GM23248 (cell line): ENCODE results near the gene CTR9. TPM values are rescaled to one million over a fixed set of nuclear protein-coding genes. Genes with fewer than 3 reads are reported as not detected.

Experiments used
- DNase-seq: peaks from one replicate; pipeline ENCODE4 v3.0.0-alpha.2; 2015
- H2AFZ ChIP-seq: fragments of 200-600 bp; sonication (generic); 2 replicates; pipeline ENCODE4 v1.6.1; 2016; ENCODE audit warnings: antibody characterized with exemption
- H3F3A ChIP-seq: fragments of 200-600 bp; sonication (generic); 2 replicates; pipeline ENCODE4 v1.6.1; 2016; ENCODE audit warnings: mild to moderate bottlenecking, antibody characterized with exemption, mixed run types; ENCODE audit not compliant: insufficient read depth
- H3K27ac ChIP-seq: fragments of 200-600 bp; sonication (generic); 2 replicates; pipeline ENCODE4 v1.5.1; 2016; ENCODE audit warnings: mild to moderate bottlenecking
- H3K27me3 ChIP-seq: fragments of 200-600 bp; sonication (generic); replicated peaks from 2 replicates; pipeline ENCODE4 v1.6.1; 2016; ENCODE audit warnings: mild to moderate bottlenecking; ENCODE audit not compliant: insufficient read depth
- H3K36me3 ChIP-seq: fragments of 200-600 bp; sonication (generic); 2 replicates; pipeline ENCODE4 v1.6.1; 2016; ENCODE audit warnings: low read depth, mild to moderate bottlenecking
- H3K4me1 ChIP-seq: fragments of 200-600 bp; sonication (generic); 2 replicates; pipeline ENCODE4 v1.6.1; 2016; ENCODE audit warnings: mild to moderate bottlenecking; ENCODE audit not compliant: insufficient read depth
- H3K4me2 ChIP-seq: fragments of 200-600 bp; sonication (generic); one replicate; pipeline ENCODE4 v1.6.1; 2016; ENCODE audit warnings: mild to moderate bottlenecking; ENCODE audit not compliant: unreplicated experiment
- H3K4me3 ChIP-seq: fragments of 200-600 bp; sonication (generic); 2 replicates; pipeline ENCODE4 v1.5.1; 2016; ENCODE audit warnings: mild to moderate bottlenecking
- H3K79me2 ChIP-seq: fragments of 200-600 bp; sonication (generic); 2 replicates; pipeline ENCODE4 v1.6.1; 2016; ENCODE audit warnings: mild to moderate bottlenecking; ENCODE audit not compliant: insufficient read depth
- H3K9ac ChIP-seq: fragments of 200-600 bp; sonication (generic); 2 replicates; pipeline ENCODE4 v1.6.1; 2016; ENCODE audit warnings: mild to moderate bottlenecking
- H3K9me2 ChIP-seq: fragments of 200-600 bp; sonication (generic); 2 replicates; pipeline ENCODE4 v1.6.1; 2016; ENCODE audit warnings: mixed run types, mild to moderate bottlenecking, moderate library complexity; ENCODE audit not compliant: insufficient read depth
- H3K9me3 ChIP-seq: fragments of 200-600 bp; sonication (generic); one replicate; pipeline ENCODE4 v1.6.1; 2017; ENCODE audit warnings: low read depth
- H4K20me1 ChIP-seq: fragments of 200-600 bp; sonication (generic); 2 replicates; pipeline ENCODE4 v1.6.0; 2016; ENCODE audit not compliant: insufficient read depth
- EZH2 ChIP-seq: fragments of 200-600 bp; sonication (generic); IDR thresholded peaks from 2 replicates; pipeline ENCODE4 v1.6.1; 2018; ENCODE audit warnings: antibody characterized with exemption, mild to moderate bottlenecking; ENCODE audit not compliant: insufficient read depth, poor library complexity, severe bottlenecking
- EZH2phosphoT487 ChIP-seq: fragments of 200-600 bp; sonication (generic); IDR thresholded peaks from 2 replicates; pipeline ENCODE4 v1.6.1; 2018; ENCODE audit warnings: antibody characterized with exemption, moderate library complexity, mild to moderate bottlenecking, low read depth; ENCODE audit not compliant: insufficient read depth
- WGBS, 2 experiments: methylation state at CpG; one replicate each; pipeline ENCODE4 v1.1.6; 2015 to 2017; ENCODE audit warnings: low lambda C conversion rate in 2 of 2, low coverage in 1 of 2; ENCODE audit errors: missing lambda C conversion rate in 2 of 2; 5-methylcytosine and 5-hydroxymethylcytosine counted together
- in situ Hi-C: fragments of 300-500 bp; cut with MboI; formaldehyde crosslinking; loops from 2 replicates; pipeline ENCODE4 v1.15.0; 2020
- polyA plus RNA-seq: library from polyadenylated mRNA; unstranded; fragments of >200 nt; fragmentation: Nextera tagmentation; extraction: Ambion mirVana; gene quantifications from 2 replicates; pipeline ENCODE4 v1.2.1, GENCODE V29; 2016
- total RNA-seq: library from RNA; depleted of rRNA; stranded (reverse); fragments of >200 nt; shearing (Covaris generic); gene quantifications from 2 replicates; pipeline ENCODE4 v1.2.3, GENCODE V29; 2014

CTR9 gene
- total and polyA plus RNA-seq, 2 experiments from 2014 or later = 20.2 to 32.3 TPM

DNA sequence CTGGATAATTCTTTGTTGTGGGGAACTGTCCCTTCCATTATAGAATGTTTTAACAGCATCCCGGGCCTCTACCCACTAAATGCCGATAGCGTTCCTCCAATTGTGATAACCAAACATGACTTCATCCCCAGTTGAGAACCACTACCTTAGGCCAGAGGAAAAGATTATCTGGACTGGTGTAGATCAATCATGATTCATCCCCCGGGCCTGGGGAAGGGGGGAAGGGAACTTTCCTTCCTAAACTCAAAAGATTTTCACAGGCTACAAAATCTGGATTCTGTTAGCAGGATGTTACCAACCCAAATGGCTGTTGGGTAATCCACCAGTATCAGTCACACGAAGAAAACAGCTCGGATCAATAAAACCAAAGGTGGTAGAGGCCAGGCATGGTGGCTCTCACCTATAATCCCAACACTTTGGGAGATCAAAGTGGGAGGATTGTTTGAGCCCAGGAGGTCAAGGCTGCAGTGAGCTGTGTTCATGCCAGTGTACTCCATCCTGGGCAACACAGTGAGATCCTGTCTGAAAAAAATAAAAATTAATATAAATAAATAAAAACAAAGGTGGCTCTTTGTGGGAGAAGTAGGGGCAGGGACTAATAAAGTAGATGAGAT, 10.1 kb downstream of the CTR9 start:
- Histone ChIP-seq H3F3A (no peaks in the 10 kb centered on the region), H3K27me3 (no peaks in the 10 kb centered on the region), H3K27ac (no peak overlapping the region), H2AFZ (no peak overlapping the region), H3K4me1 (no peaks in the 10 kb centered on the region), H3K9ac (no peak overlapping the region), H3K4me3 (no peak overlapping the region), H3K9me3 (no peaks in the 10 kb centered on the region), H4K20me1 (no peaks in the 10 kb centered on the region), H3K4me2 (no peak overlapping the region), H3K36me3 (peaks cover 73% of the 10 kb centered on the region), H3K79me2 (peaks cover 1% of the 10 kb centered on the region; the same call in 1 of the 2 replicates), H3K9me2 (no peaks in the 10 kb centered on the region)
- WGBS, 2 experiments = 72 to 73% methylated on average over 6 of the region's 6 CpGs
- no peak for TF ChIP-seq EZH2phosphoT487
- no peak for TF ChIP-seq EZH2
- DNase-seq = no peak
- in situ Hi-C loops = no loop called here

DNA sequence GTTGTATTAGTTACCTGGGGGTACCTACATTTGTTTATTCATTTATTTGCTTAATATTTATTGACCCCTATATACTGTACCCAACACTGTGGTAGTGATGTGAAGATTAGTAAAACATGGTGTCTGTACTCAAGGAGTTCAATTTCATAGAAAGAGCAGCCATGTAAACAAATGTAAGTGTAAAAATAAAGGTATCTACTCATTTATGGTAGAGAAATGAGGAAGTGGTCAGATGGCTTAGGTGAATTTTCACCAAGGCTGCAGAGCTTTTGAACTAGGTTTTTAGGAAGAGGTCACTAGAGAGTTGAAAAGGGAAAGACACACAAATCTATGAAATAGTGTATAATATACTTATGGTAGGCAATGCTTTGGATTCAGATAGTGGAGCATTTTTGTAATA, 11.1 kb downstream of the CTR9 start:
- Histone ChIP-seq H4K20me1 (no peaks in the 10 kb centered on the region), H3K36me3 (peaks cover 73% of the 10 kb centered on the region), H3K4me1 (no peaks in the 10 kb centered on the region), H3K9me2 (no peaks in the 10 kb centered on the region), H2AFZ (no peak overlapping the region), H3K27me3 (no peaks in the 10 kb centered on the region), H3K9ac (no peak overlapping the region), H3K79me2 (no peaks in the 10 kb centered on the region), H3K4me2 (no peak overlapping the region), H3K9me3 (no peaks in the 10 kb centered on the region), H3F3A (no peaks in the 10 kb centered on the region), H3K4me3 (no peak overlapping the region), H3K27ac (no peak overlapping the region)
- TF ChIP-seq EZH2 = no peak
- TF ChIP-seq EZH2phosphoT487 = no peak
- no peak for DNase-seq
- in situ Hi-C loops = no loop called here

DNA sequence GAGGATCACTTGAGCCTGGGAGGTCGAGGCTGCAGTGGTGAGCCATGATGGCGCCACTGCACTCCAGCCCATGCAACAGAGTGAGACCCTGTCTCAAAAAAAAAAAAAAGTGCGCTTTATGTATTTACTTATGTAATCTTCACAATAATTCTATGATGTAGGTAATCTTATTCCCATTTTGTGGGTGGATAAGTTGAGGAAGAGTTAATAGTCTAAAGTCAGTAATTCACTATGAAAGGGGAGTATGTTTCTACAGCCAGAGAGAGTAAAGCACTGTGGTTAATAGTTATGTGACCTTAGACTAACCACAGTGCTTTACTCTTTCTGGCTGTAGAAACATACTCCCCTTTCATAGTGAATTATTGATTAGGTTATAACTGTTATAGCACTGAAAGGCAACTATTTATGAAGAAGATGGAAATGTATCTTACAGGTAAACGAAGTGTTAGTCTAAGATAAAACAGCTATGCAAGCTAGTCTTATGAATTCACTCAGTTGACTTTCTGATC, 11.9 kb downstream of the CTR9 start:
- Histone ChIP-seq H3K79me2 (no peaks in the 10 kb centered on the region), H3K4me3 (no peak overlapping the region), H3K27ac (no peak overlapping the region), H3K9me2 (no peaks in the 10 kb centered on the region), H3K36me3 (peaks cover 73% of the 10 kb centered on the region), H3K4me1 (no peaks in the 10 kb centered on the region), H2AFZ (no peak overlapping the region), H3K27me3 (no peaks in the 10 kb centered on the region), H3K4me2 (no peak overlapping the region), H4K20me1 (no peaks in the 10 kb centered on the region), H3F3A (no peaks in the 10 kb centered on the region), H3K9me3 (no peaks in the 10 kb centered on the region), H3K9ac (no peak overlapping the region)
- no peak for DNase-seq
- in situ Hi-C loops = no loop called here
- TF ChIP-seq EZH2 (no peak), EZH2phosphoT487 (no peak)
- WGBS, 2 experiments = 98 to 99% methylated on average over 4 of the region's 4 CpGs

DNA sequence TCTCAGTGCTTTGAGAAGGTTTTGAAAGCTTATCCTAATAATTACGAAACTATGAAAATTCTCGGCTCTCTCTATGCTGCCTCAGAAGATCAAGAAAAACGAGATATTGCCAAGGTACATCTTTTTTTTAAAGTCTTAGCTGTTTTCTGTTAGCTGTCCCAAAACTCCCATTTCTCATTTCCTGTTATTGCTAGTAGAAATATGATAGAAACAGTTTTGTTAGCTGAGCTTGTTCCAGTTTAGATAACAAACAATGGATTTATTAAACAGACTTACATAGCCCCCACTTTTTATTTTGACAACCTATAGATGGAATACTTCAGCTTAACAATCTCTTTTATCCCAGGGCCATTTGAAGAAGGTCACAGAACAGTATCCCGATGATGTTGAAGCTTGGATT, 12.7 kb downstream of the CTR9 start:
- H3K27me3 ChIP-seq = no peaks in the 10 kb centered on the region
- no peak overlapping the region for H2AFZ ChIP-seq
- no peak for DNase-seq
- H3K9ac ChIP-seq = no peak overlapping the region
- H3K4me3 ChIP-seq = no peak overlapping the region
- H4K20me1 ChIP-seq = no peaks in the 10 kb centered on the region
- H3F3A ChIP-seq = no peaks in the 10 kb centered on the region
- H3K36me3 ChIP-seq = peaks cover 68% of the 10 kb centered on the region
- H3K4me2 ChIP-seq = no peak overlapping the region
- H3K27ac ChIP-seq = no peak overlapping the region
- in situ Hi-C loops = no loop called here
- no peaks in the 10 kb centered on the region for H3K9me3 ChIP-seq
- no peaks in the 10 kb centered on the region for H3K4me1 ChIP-seq
- no peaks in the 10 kb centered on the region for H3K9me2 ChIP-seq
- H3K79me2 ChIP-seq = no peaks in the 10 kb centered on the region
- WGBS, 2 experiments = 96 to 99% methylated on average over 4 of the region's 4 CpGs
- TF ChIP-seq EZH2 (no peak), EZH2phosphoT487 (no peak)

DNA sequence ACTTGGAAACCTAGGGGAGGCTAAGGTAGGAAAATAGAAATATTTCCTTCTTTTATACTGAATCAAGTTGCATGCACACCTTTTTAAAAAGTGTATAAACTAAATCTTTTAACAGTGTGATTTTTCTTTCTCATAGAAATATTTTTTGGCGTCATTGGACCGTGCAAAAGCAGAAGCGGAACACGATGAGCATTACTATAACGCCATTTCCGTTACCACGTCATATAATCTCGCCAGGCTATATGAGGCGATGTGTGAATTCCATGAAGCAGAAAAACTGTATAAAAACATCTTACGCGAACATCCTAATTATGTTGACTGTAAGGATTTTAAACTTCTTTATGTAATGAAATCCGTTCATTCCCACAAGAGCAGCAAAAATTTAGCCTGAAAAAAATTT, 13.4 kb downstream of the CTR9 start:
- Histone ChIP-seq H3K27me3 (no peaks in the 10 kb centered on the region), H3K4me2 (no peak overlapping the region), H3F3A (no peaks in the 10 kb centered on the region), H3K36me3 (peaks cover 67% of the 10 kb centered on the region), H4K20me1 (no peaks in the 10 kb centered on the region), H3K27ac (no peak overlapping the region), H2AFZ (no peak overlapping the region), H3K9me3 (no peaks in the 10 kb centered on the region), H3K4me1 (no peaks in the 10 kb centered on the region), H3K9me2 (no peaks in the 10 kb centered on the region), H3K79me2 (no peaks in the 10 kb centered on the region), H3K9ac (no peak overlapping the region), H3K4me3 (no peak overlapping the region)
- TF ChIP-seq EZH2 (no peak), EZH2phosphoT487 (no peak)
- in situ Hi-C loops = no loop called here
- DNase-seq = no peak
- WGBS, 2 experiments = 93 to 98% methylated on average over 12 of the region's 12 CpGs
